Measurements from ENCODE around the gene SLIT3. TPM values are rescaled to one million over a fixed set of nuclear protein-coding genes. Genes with fewer than 3 reads are reported as not detected.

The SLIT3 gene
- total RNA-seq, 1 donor from 2014 or later: 0.22 TPM

DNA sequence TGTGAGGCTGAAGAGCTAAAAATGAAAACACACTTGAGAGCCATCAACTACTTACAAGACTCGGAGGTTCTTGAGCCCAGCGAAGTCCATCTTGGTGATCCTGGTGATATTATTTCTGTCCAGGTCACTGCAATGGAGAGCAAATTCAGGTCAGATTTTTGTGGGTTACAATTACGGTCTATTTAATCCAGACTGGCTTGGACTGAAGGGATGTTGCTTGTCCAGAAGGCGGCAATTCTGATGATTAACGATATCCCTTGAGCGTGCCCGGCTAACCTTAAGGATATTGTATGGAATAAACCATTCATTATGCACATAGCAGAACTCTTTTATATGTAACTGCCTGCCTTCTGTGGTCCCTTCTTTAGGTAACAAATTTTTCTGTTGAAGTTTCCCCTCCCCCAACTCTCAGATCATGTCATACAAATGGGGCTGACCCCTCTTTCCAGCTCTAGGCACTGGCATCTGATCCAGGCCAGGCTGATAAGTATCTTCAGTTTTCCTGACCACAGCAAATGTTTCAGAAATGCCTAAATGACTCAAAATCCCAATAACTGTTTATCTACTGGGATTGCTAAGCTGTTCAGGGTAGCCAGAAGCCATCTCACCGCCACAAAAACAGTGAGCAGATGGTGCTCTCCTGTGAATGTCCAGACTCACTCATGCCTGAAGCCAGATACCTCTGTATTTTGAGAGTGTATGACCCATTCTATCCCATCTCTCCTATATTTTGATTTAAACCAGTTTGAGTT is 49.4 kb downstream of the SLIT3 start:
- H3K4me1 Mint-ChIP-seq: peaks cover 12% of the 10 kb centered on the region
- Histone ChIP-seq H3K79me2 (ENCODE audit: low read depth) (no peaks in the 10 kb centered on the region), H3K9ac (no peak overlapping the region), H3K9me3 (ENCODE audit: low read depth) (no peaks in the 10 kb centered on the region), H3K4me3 (no peak overlapping the region), H3K27me3 (no peaks in the 10 kb centered on the region), H3K27ac (no peak overlapping the region), H2AFZ (replicated peaks) (no peak overlapping the region), H3K4me1 (no peaks in the 10 kb centered on the region), H3F3A (ENCODE audit: low read depth) (no peaks in the 10 kb centered on the region), H3K36me3 (no peaks in the 10 kb centered on the region), H4K20me1 (ENCODE audit: low read depth) (no peaks in the 10 kb centered on the region), H3K4me2 (no peak overlapping the region)
- peaks cover 2% of the 10 kb centered on the region for H3K36me3 Mint-ChIP-seq
- TF ChIP-seq EZH2phosphoT487 (IDR thresholded peaks at IDR 0.05): no peak
- TF ChIP-seq, protein P1, sequence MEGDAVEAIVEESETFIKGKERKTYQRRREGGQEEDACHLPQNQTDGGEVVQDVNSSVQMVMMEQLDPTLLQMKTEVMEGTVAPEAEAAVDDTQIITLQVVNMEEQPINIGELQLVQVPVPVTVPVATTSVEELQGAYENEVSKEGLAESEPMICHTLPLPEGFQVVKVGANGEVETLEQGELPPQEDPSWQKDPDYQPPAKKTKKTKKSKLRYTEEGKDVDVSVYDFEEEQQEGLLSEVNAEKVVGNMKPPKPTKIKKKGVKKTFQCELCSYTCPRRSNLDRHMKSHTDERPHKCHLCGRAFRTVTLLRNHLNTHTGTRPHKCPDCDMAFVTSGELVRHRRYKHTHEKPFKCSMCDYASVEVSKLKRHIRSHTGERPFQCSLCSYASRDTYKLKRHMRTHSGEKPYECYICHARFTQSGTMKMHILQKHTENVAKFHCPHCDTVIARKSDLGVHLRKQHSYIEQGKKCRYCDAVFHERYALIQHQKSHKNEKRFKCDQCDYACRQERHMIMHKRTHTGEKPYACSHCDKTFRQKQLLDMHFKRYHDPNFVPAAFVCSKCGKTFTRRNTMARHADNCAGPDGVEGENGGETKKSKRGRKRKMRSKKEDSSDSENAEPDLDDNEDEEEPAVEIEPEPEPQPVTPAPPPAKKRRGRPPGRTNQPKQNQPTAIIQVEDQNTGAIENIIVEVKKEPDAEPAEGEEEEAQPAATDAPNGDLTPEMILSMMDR (IDR thresholded peaks at IDR 0.05): no peak
- TF ChIP-seq EZH2 (IDR thresholded peaks at IDR 0.05): no peak
- H3K9me3 Mint-ChIP-seq: no peaks in the 10 kb centered on the region
- no peaks in the 10 kb centered on the region for H3K27me3 Mint-ChIP-seq (ENCODE audit: insufficient read depth, low read depth)
- DNase-seq (ENCODE audit: low spot score): no peak
- H3K27ac Mint-ChIP-seq: no peak overlapping the region
- H3K4me3 Mint-ChIP-seq: no peak overlapping the region

DNA sequence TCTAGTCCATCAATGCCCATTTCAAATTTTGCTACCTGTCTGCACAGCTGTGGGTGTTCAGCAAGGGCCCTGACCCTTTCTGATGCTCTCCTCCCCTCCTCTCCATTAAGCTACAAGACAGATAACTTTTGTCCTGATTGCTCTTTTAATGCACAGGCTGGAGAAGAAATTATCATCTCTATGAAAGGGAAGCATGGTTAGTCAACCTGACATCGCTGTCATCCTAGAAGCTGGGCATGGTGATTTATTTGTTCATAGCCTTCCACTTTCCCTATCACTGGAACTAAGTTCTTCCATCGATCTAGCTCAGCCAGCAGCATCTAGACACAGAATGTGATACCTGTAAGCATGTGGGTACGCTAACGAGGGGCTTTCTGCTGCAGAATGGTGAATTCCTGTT is 50.1 kb downstream of the SLIT3 start:
- no peak overlapping the region for H3K4me2 ChIP-seq
- no peak overlapping the region for H3K9ac ChIP-seq
- H3K27me3 Mint-ChIP-seq (ENCODE audit: insufficient read depth, low read depth): no peaks in the 10 kb centered on the region
- H3K27ac Mint-ChIP-seq: no peak overlapping the region
- no peaks in the 10 kb centered on the region for H4K20me1 ChIP-seq (ENCODE audit: low read depth)
- H3K4me3 ChIP-seq: no peak overlapping the region
- no peak for DNase-seq (ENCODE audit: low spot score)
- no peak overlapping the region for H3K4me3 Mint-ChIP-seq
- H2AFZ ChIP-seq (replicated peaks): no peak overlapping the region
- H3K4me1 ChIP-seq: no peaks in the 10 kb centered on the region
- H3K4me1 Mint-ChIP-seq: peaks cover 12% of the 10 kb centered on the region
- H3K9me3 Mint-ChIP-seq: no peaks in the 10 kb centered on the region
- no peaks in the 10 kb centered on the region for H3K79me2 ChIP-seq (ENCODE audit: low read depth)
- H3K36me3 Mint-ChIP-seq: peaks cover 2% of the 10 kb centered on the region
- H3K27me3 ChIP-seq: no peaks in the 10 kb centered on the region
- H3F3A ChIP-seq (ENCODE audit: low read depth): no peaks in the 10 kb centered on the region
- no peak overlapping the region for H3K27ac ChIP-seq
- no peaks in the 10 kb centered on the region for H3K36me3 ChIP-seq
- TF ChIP-seq EZH2 (IDR thresholded peaks at IDR 0.05): no peak
- TF ChIP-seq, protein P1 (IDR thresholded peaks at IDR 0.05): no peak
- no peak for TF ChIP-seq EZH2phosphoT487 (IDR thresholded peaks at IDR 0.05)
- H3K9me3 ChIP-seq (ENCODE audit: low read depth): no peaks in the 10 kb centered on the region

DNA sequence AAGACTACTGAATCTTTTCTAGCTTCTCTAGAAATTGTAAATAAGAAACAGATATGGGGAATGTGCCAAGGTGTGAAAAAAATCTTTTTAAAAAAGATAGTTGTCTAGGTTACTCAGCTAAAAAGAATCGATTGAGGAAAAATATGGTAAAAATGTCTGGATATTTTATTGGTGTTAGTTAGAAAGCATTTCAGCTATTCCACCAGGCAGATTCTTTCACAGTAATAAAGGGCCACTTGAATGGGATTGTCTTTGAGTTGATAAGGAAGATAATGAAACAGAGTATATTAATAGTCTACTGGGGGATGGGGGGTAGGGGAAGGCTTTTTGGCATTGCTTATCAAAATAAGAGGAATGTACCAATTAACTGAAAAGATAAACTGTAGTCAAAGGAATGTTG is 51.9 kb downstream of the SLIT3 start:
- Histone ChIP-seq H3K27ac (no peak overlapping the region), H3K9ac (no peak overlapping the region), H3K79me2 (ENCODE audit: low read depth) (no peaks in the 10 kb centered on the region), H4K20me1 (ENCODE audit: low read depth) (no peaks in the 10 kb centered on the region), H3K27me3 (no peaks in the 10 kb centered on the region), H2AFZ (replicated peaks) (no peak overlapping the region), H3K4me1 (peaks cover 9% of the 10 kb centered on the region), H3K4me3 (no peak overlapping the region), H3K4me2 (no peak overlapping the region), H3K36me3 (no peaks in the 10 kb centered on the region), H3K9me3 (ENCODE audit: low read depth) (no peaks in the 10 kb centered on the region), H3F3A (ENCODE audit: low read depth) (no peaks in the 10 kb centered on the region)
- H3K36me3 Mint-ChIP-seq: peaks cover 2% of the 10 kb centered on the region
- H3K27ac Mint-ChIP-seq: no peak overlapping the region
- no peaks in the 10 kb centered on the region for H3K9me3 Mint-ChIP-seq
- no peak for TF ChIP-seq EZH2 (IDR thresholded peaks at IDR 0.05)
- peaks cover 2% of the 10 kb centered on the region for H3K27me3 Mint-ChIP-seq (ENCODE audit: insufficient read depth, low read depth)
- peaks cover 8% of the 10 kb centered on the region for H3K4me1 Mint-ChIP-seq
- H3K4me3 Mint-ChIP-seq: no peak overlapping the region
- DNase-seq (ENCODE audit: low spot score): no peak

DNA sequence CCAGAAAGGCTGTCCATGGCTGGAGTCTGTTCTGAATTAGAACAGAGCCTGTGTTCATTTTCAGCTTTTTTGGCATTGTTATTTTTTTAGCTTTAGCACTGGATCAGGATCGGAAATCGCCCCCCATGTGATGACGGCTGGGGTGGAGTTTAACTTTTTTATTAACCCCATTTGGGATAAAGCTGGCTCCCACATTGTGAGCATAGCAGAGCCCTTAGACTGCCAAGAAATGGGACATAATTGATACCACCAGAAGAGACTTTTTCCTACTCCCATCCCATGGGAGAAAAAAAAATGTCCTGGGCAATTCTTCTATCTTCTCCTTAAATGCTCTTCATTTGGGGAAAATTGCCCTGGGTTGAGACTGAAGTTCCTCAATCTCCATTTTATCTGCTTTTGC is 52.4 kb downstream of the SLIT3 start:
- Histone ChIP-seq H3K36me3 (no peaks in the 10 kb centered on the region), H3K79me2 (ENCODE audit: low read depth) (no peaks in the 10 kb centered on the region), H3K27me3 (no peaks in the 10 kb centered on the region), H3K4me3 (no peak overlapping the region), H3F3A (ENCODE audit: low read depth) (no peaks in the 10 kb centered on the region), H2AFZ (replicated peaks) (no peak overlapping the region), H3K4me2 (no peak overlapping the region), H4K20me1 (ENCODE audit: low read depth) (no peaks in the 10 kb centered on the region), H3K4me1 (peaks cover 9% of the 10 kb centered on the region), H3K27ac (no peak overlapping the region), H3K9ac (no peak overlapping the region), H3K9me3 (ENCODE audit: low read depth) (no peaks in the 10 kb centered on the region)
- Mint-ChIP-seq H3K27me3 (ENCODE audit: insufficient read depth, low read depth) (peaks cover 3% of the 10 kb centered on the region), H3K4me3 (no peak overlapping the region), H3K4me1 (peaks cover 4% of the 10 kb centered on the region), H3K36me3 (peaks cover 2% of the 10 kb centered on the region), H3K27ac (no peak overlapping the region), H3K9me3 (no peaks in the 10 kb centered on the region)
- TF ChIP-seq EZH2 (IDR thresholded peaks at IDR 0.05) (no peak), EZH2phosphoT487 (IDR thresholded peaks at IDR 0.05) (no peak)
- TF ChIP-seq, protein P1 (IDR thresholded peaks at IDR 0.05): no peak
- DNase-seq (ENCODE audit: low spot score): no peak
